Tibial nerve (tissue), 4 donors: ENCODE measurements around the gene RUNDC1.

ENCODE experiments used
- EP300 ChIP-seq, 2 donors: sonication (generic); formaldehyde crosslinking; IDR thresholded peaks; one replicate each; pipeline ENCODE4 v1.6.1; 2017; ENCODE audit warnings: antibody characterized with exemption in 2 of 2, mild to moderate bottlenecking in 1 of 2
- POLR2A ChIP-seq, 2 donors: fragments of 450-650 bp; IDR thresholded peaks; one replicate each; pipeline ENCODE4 v1.6.1; 2017; ENCODE audit warnings: antibody characterized with exemption in 2 of 2, mild to moderate bottlenecking in 2 of 2, moderate library complexity in 2 of 2
- TF ChIP-seq, protein P1 (sequence below), 5 experiments: fragments of 200-600 bp in 3 of 5; fragments of 450-650 bp in 2 of 5; sonication (generic) in 3 of 5; IDR thresholded peaks; one replicate each; pipeline ENCODE4 v1.5.1; 2016 to 2019; ENCODE audit warnings: antibody characterized with exemption in 5 of 5, mild to moderate bottlenecking in 3 of 5, moderate library complexity in 2 of 5

- TF ChIP-seq POLR2A (IDR thresholded peaks at IDR 0.05) = peak in 1 of 2 donors; percentile 66
- TF ChIP-seq, protein P1, sequence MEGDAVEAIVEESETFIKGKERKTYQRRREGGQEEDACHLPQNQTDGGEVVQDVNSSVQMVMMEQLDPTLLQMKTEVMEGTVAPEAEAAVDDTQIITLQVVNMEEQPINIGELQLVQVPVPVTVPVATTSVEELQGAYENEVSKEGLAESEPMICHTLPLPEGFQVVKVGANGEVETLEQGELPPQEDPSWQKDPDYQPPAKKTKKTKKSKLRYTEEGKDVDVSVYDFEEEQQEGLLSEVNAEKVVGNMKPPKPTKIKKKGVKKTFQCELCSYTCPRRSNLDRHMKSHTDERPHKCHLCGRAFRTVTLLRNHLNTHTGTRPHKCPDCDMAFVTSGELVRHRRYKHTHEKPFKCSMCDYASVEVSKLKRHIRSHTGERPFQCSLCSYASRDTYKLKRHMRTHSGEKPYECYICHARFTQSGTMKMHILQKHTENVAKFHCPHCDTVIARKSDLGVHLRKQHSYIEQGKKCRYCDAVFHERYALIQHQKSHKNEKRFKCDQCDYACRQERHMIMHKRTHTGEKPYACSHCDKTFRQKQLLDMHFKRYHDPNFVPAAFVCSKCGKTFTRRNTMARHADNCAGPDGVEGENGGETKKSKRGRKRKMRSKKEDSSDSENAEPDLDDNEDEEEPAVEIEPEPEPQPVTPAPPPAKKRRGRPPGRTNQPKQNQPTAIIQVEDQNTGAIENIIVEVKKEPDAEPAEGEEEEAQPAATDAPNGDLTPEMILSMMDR (IDR thresholded peaks at IDR 0.05) = peak in 1 of 5 experiments; percentile 49
- TF ChIP-seq EP300 (IDR thresholded peaks at IDR 0.05) = peak; percentile 90 to 98
Observed at GRCh38 chr17:42964161-42964932, 16.0 kb upstream of the RUNDC1 start, which contains the start of gene AARSD1.
